GM12878 (cell line): ENCODE data around the gene TADA2A. TPM values are rescaled to one million over a fixed set of nuclear protein-coding genes. Genes with fewer than 3 reads are reported as not detected.

Experiments used
- ATAC-seq: fragments of 200-7000 bp; cut with Tn5 transposase; 3 replicates; pipeline ENCODE4 v1.9.1; 2020; ENCODE audit warnings: mild to moderate bottlenecking, moderate library complexity
- BruUV-seq: library from RNA; stranded (reverse); fragments of 400-500 nt; replicated peaks from 2 replicates; lab custom pipeline; 2021; lab: Mats Ljungman, UMichigan
- CTCF ChIA-PET: fragments of 300-600 bp; sonication (Branson Sonifier 250); formaldehyde crosslinking; extraction: SDS; loops from one replicate; lab custom pipeline; 2021; ENCODE audit warnings: inconsistent platforms; lab: Yijun Ruan, JAX
- POLR2A ChIA-PET: fragments of 350-600 bp; formaldehyde crosslinking; extraction: SDS; loops from one replicate; lab custom pipeline; 2021; ENCODE audit warnings: inconsistent platforms; lab: Charles Lee
- RAD21 ChIA-PET: fragments of 300-600 bp; sonication (Branson Sonifier 250); formaldehyde crosslinking; loops from one replicate; lab custom pipeline; 2023; ENCODE audit warnings: antibody characterized with exemption; ENCODE audit not compliant: unreplicated experiment; lab: Charles Lee
- SMC1A ChIA-PET: fragments of 300-600 bp; sonication (Branson Sonifier 250); formaldehyde crosslinking; loops from one replicate; lab custom pipeline; 2023; ENCODE audit not compliant: unreplicated experiment, uncharacterized antibody; lab: Charles Lee
- DNase-seq: peaks from one replicate; pipeline ENCODE4 v3.0.0-alpha.2; 2011; ENCODE audit warnings: low read depth, low spot score
- FAIRE-seq: peaks from 3 replicates; lab custom pipeline; 2011; peaks lifted over from hg19 to GRCh38; lab: Jason Lieb, UNC
- H2AFZ ChIP-seq: 2 replicates; pipeline ENCODE4 v1.6.0; 2011; ENCODE audit warnings: low read depth, low read length, control low read depth; ENCODE audit not compliant: control insufficient read depth
- H3K27ac ChIP-seq: 2 replicates; pipeline ENCODE4 v1.5.1; 2011; ENCODE audit warnings: control low read depth; ENCODE audit not compliant: control insufficient read depth, insufficient read depth
- H3K27me3 ChIP-seq, 2 experiments: replicated peaks in 1 of 2; 2 replicates each; pipeline versions ENCODE4 v1.6.0 to v1.6.1; 2011; ENCODE audit warnings: low read length in 1 of 2; ENCODE audit not compliant: control insufficient read depth in 2 of 2, insufficient read depth in 2 of 2
- H3K36me3 ChIP-seq, 2 experiments: 2 replicates each; pipeline ENCODE4 v1.5.1; 2011; ENCODE audit warnings: low read length in 1 of 2; ENCODE audit not compliant: control insufficient read depth in 2 of 2, insufficient read depth in 2 of 2
- H3K4me1 ChIP-seq: 2 replicates; pipeline ENCODE4 v1.6.1; 2011; ENCODE audit warnings: mild to moderate bottlenecking, low read length, moderate library complexity, mixed read lengths; ENCODE audit not compliant: control insufficient read depth, insufficient read depth
- H3K4me2 ChIP-seq: 2 replicates; pipeline ENCODE4 v1.6.0; 2011; ENCODE audit warnings: control low read depth; ENCODE audit not compliant: control insufficient read depth, insufficient read depth
- H3K4me3 ChIP-seq: fragments of 200-600 bp; sonication (generic); 2 replicates; pipeline ENCODE4 v1.5.1; 2016
- H3K79me2 ChIP-seq: 2 replicates; pipeline ENCODE4 v1.6.0; 2011; ENCODE audit warnings: low read length; ENCODE audit not compliant: control insufficient read depth, insufficient read depth
- H3K9ac ChIP-seq: 2 replicates; pipeline ENCODE4 v1.8.0; 2011; ENCODE audit warnings: low read length, control low read depth, mixed read lengths; ENCODE audit not compliant: control insufficient read depth, insufficient read depth
- H3K9me3 ChIP-seq: replicated peaks from 3 replicates; pipeline ENCODE4 v1.5.1; 2011; ENCODE audit warnings: mild to moderate bottlenecking, low read length; ENCODE audit not compliant: control insufficient read depth, insufficient read depth
- H4K20me1 ChIP-seq: 2 replicates; pipeline ENCODE4 v1.6.0; 2011; ENCODE audit not compliant: control insufficient read depth, insufficient read depth
- CREM ChIP-seq: IDR thresholded peaks from 2 replicates; pipeline ENCODE4 v1.6.1; 2014; ENCODE audit warnings: antibody characterized with exemption, low read depth
- EP300 ChIP-seq, 2 experiments: fragments of 150-350 bp in 1 of 2; IDR thresholded peaks; 2 replicates each; pipeline ENCODE4 v1.6.1; 2011 to 2012; ENCODE audit warnings: low read depth in 2 of 2, low read length in 2 of 2, borderline replicate concordance in 1 of 2, improper control_type of control experiment in 1 of 2, inconsistent platforms in 1 of 2; ENCODE audit not compliant: control insufficient read depth in 1 of 2
- IKZF1 ChIP-seq: fragments of 450-650 bp; conservative IDR thresholded peaks from 2 replicates; pipeline ENCODE4 v1.6.1; 2017; ENCODE audit warnings: antibody characterized with exemption, mild to moderate bottlenecking
- NR2C1 ChIP-seq: fragments of 450-650 bp; IDR thresholded peaks from 2 replicates; pipeline ENCODE4 v1.6.1; 2017; ENCODE audit warnings: antibody characterized with exemption, mild to moderate bottlenecking, moderate library complexity
- SMAD1 ChIP-seq: fragments of 450-650 bp; IDR thresholded peaks from 2 replicates; pipeline ENCODE4 v1.6.1; 2018; ENCODE audit warnings: mild to moderate bottlenecking, low read depth; ENCODE audit not compliant: partially characterized antibody
- SMC3 ChIP-seq: IDR thresholded peaks from 2 replicates; pipeline ENCODE4 v1.6.1; 2011; ENCODE audit warnings: low read length, improper control_type of control experiment, borderline replicate concordance
- WGBS: methylation state at CpG from one replicate; pipeline ENCODE4 v1.1.6; 2016; ENCODE audit warnings: low lambda C conversion rate; ENCODE audit not compliant: insufficient replicate concordance, insufficient coverage; ENCODE audit errors: missing lambda C conversion rate; 5-methylcytosine and 5-hydroxymethylcytosine counted together
- in situ Hi-C: fragments of 300-500 bp; cut with MboI; formaldehyde crosslinking; loops from 9 replicates; pipeline ENCODE4 v1.14.3; 2018; ENCODE audit warnings: mixed read lengths
- intact Hi-C: fragments of 100-400 bp; cut with micrococcal nuclease; formaldehyde crosslinking; loops from one replicate; pipeline ENCODE4 v1.14.2; 2022; ENCODE audit not compliant: unreplicated experiment
- polyA plus RNA-seq, 11 experiments: library from polyadenylated mRNA; depleted of rRNA in 4 of 11; unstranded in 6 of 11; stranded (reverse) in 5 of 11; fragments of >200 nt; fragmentation: Nextera tagmentation in 4 of 11; fragmentation: Illumina TruSeq in 1 of 11; extraction: Ambion mirVana in 4 of 11; extraction: Trizol in 1 of 11; gene quantifications; 1 replicate in 1 of 11; 2 replicates in 10 of 11; pipeline versions ENCODE4 v1.2.1 to v1.2.3, GENCODE V29; 2011 to 2016; ENCODE audit warnings: inconsistent platforms in 2 of 11, missing spikeins in 2 of 11, low read depth in 1 of 11
- total RNA-seq, 4 experiments: library from RNA; depleted of rRNA in 3 of 4; stranded (reverse); fragments of >200 nt in 3 of 4; fragmentation: Illumina TruSeq in 1 of 4; extraction: Trizol in 1 of 4; gene quantifications; 2 replicates each; pipeline versions ENCODE4 v1.2.1 to v1.2.3, GENCODE V29; 2013 to 2021
- TF ChIP-seq, protein P1 (sequence below): IDR thresholded peaks from 2 replicates; pipeline ENCODE4 v1.6.1; 2011; ENCODE audit warnings: low read depth, low read length, improper control_type of control experiment, borderline replicate concordance
- TF ChIP-seq, protein P2 (sequence below): IDR thresholded peaks from 2 replicates; pipeline ENCODE4 v1.6.1; 2011; ENCODE audit warnings: mild to moderate bottlenecking, low read depth, low read length, moderate library complexity; ENCODE audit not compliant: insufficient replicate concordance

TADA2A gene
- total and polyA plus RNA-seq, 10 of the 15 experiments (the other 5 are each of a cell fraction or from before 2014, with no cell fraction given) = 19.6 to 43.8 (median 34.1) TPM

DNA sequence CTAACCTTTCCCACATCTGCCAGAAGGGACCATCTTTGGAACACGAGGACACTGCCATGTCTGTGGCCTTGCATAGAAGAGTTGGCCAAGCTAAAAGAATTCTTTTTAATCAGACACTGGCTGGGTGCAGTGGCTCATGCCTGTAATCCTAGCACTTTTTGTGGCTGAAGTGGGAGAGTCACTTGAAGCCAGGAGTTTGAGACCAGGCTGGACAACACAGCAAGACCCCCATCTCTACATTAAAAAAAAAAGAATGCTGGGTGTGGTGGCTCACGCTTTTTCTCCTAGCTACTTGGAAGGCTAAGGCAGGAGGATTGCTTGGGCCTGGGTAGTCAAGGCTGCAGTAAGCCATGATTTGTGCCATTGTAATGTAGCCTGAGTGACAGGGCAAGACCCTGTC, 73.7 kb downstream of the TADA2A start:
- H3K79me2 ChIP-seq = no peaks in the 10 kb centered on the region
- H4K20me1 ChIP-seq = no peaks in the 10 kb centered on the region
- ATAC-seq (no peak), DNase-seq (no peak), FAIRE-seq (no peak)
- H3K9me3 ChIP-seq = no peaks in the 10 kb centered on the region
- no peaks in the 10 kb centered on the region for H3K27me3 ChIP-seq
- intact Hi-C loops = no loop called here
- no peak overlapping the region for H3K4me2 ChIP-seq
- WGBS = 90% methylated on average over 2 of the region's 2 CpGs
- TF ChIP-seq CREM = no peak
- TF ChIP-seq IKZF1 = no peak
- ChIA-PET CTCF (interaction anchor here (0.8 kb wide), 2 partner anchors 8 to 30 kb away, joined by 3 read pairs; no protein-coding TSS in a partner anchor), POLR2A (interaction anchor here (1.3 kb wide), 1 partner anchor 121 kb away, joined by 4 read pairs; no protein-coding TSS in a partner anchor), RAD21 (interaction anchor here (1.5 kb wide), 1 partner anchor 336 kb away, joined by 3 read pairs; no protein-coding TSS in a partner anchor), SMC1A (interaction anchor here (0.8 to 1.8 kb wide), 4 partner anchors 20 to 58 kb away, joined by 3 to 6 read pairs (median 3); no protein-coding TSS in a partner anchor)
- no peak overlapping the region for H3K4me3 ChIP-seq
- in situ Hi-C loops = no loop called here
- BruUV-seq = no TSS peak
- no peak overlapping the region for H3K9ac ChIP-seq
- H3K4me1 ChIP-seq = peaks cover 7% of the 10 kb centered on the region
- peaks cover 4 to 13% of the 10 kb centered on the region in 2 experiments; a peak in 3 of 4 replicates for H3K36me3 ChIP-seq
- H3K27ac ChIP-seq = no peak overlapping the region
- H2AFZ ChIP-seq = no peak overlapping the region

DNA sequence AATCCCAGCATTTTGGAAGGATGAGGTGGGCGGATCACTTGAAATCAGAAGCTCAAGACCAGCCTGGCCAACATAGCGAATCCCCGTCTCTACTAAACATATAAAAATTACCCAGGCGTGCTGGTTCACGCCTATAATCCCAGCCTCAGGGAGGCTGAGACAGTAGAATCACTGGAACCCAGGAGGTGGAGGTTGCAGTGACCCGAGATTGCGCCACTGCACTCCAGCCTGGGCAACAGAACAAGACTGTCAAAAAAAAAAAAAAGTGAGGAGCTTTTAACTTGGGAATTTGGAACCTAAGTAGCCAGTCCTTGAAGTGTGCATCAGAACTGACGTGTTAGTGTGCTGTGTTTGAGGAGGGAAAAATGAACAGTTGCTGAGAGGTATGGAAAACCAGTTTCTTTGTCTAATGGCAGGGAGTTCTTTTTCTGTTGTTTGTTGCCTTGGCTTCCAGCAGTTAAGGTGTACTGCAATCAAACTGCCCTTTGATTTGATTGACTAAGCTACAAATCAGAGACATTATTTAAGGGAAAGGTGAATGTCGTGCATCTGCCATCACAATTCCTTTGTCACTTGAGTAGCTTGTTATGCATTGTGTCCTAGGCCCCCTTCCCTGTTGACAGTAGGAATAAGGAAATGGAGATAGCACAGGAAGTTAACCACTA, 74.4 kb downstream of the TADA2A start:
- Histone ChIP-seq H3K27me3 (no peaks in the 10 kb centered on the region), H3K79me2 (no peaks in the 10 kb centered on the region), H4K20me1 (no peaks in the 10 kb centered on the region), H3K9ac (no peak overlapping the region), H3K27ac (no peak overlapping the region), H3K4me1 (peaks cover 7% of the 10 kb centered on the region), H2AFZ (no peak overlapping the region), H3K36me3 (peaks cover 4 to 13% of the 10 kb centered on the region in 2 experiments; a peak in 3 of 4 replicates), H3K4me3 (no peak overlapping the region), H3K9me3 (no peaks in the 10 kb centered on the region), H3K4me2 (no peak overlapping the region)
- no peak for TF ChIP-seq SMC3
- no peak for TF ChIP-seq SMAD1
- TF ChIP-seq, protein P1, sequence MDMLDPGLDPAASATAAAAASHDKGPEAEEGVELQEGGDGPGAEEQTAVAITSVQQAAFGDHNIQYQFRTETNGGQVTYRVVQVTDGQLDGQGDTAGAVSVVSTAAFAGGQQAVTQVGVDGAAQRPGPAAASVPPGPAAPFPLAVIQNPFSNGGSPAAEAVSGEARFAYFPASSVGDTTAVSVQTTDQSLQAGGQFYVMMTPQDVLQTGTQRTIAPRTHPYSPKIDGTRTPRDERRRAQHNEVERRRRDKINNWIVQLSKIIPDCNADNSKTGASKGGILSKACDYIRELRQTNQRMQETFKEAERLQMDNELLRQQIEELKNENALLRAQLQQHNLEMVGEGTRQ = no peak
- no peak for TF ChIP-seq EP300 (IDR thresholded peaks at IDR 0.05; ENCODE audit: borderline replicate concordance in 1 of 2, control insufficient read depth in 1 of 2, low read depth in 2 of 2, low read length in 2 of 2)
- TF ChIP-seq, protein P2, sequence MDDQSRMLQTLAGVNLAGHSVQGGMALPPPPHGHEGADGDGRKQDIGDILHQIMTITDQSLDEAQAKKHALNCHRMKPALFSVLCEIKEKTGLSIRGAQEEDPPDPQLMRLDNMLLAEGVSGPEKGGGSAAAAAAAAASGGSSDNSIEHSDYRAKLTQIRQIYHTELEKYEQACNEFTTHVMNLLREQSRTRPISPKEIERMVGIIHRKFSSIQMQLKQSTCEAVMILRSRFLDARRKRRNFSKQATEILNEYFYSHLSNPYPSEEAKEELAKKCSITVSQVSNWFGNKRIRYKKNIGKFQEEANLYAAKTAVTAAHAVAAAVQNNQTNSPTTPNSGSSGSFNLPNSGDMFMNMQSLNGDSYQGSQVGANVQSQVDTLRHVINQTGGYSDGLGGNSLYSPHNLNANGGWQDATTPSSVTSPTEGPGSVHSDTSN = no peak
- TF ChIP-seq NR2C1 = no peak
- no TSS peak for BruUV-seq
- ChIA-PET CTCF (interaction anchor here (0.6 to 0.9 kb wide), 2 partner anchors 80 to 242 kb away, joined by 3 read pairs; no protein-coding TSS in a partner anchor), POLR2A (interaction anchor here (0.5 to 1.3 kb wide), 2 partner anchors 42 to 122 kb away, joined by 3 to 4 read pairs; no protein-coding TSS in a partner anchor), RAD21 (interaction anchor here (1.5 kb wide), 1 partner anchor 335 kb away, joined by 3 read pairs; no protein-coding TSS in a partner anchor), SMC1A (interaction anchor here (1.0 to 2.2 kb wide), 4 partner anchors 10 to 108 kb away, joined by 3 to 6 read pairs (median 4); no protein-coding TSS in a partner anchor)
- intact Hi-C loops (no loop called here), in situ Hi-C loops (no loop called here)
- DNase-seq = no peak
- no peak for ATAC-seq
- 95% methylated on average over 7 of the region's 9 CpGs for WGBS
- no peak for FAIRE-seq
